Activated CD8-positive, alpha-beta T cell treated with anti-CD3 and anti-CD28 coated beads, Interleukin-2, amount 10 ng/mL, durations not matched to agents 7 days and 5 days (primary cell): ENCODE results near the gene RIOK2. TPM values are rescaled to one million over a fixed set of nuclear protein-coding genes. Genes with fewer than 3 reads are reported as not detected.

Source experiments
- total RNA-seq, 2 experiments: library from RNA; stranded (reverse); gene quantifications; one replicate each; pipeline ENCODE4 v1.2.3, GENCODE V29; 2021

The RIOK2 gene
- total RNA-seq, 2 experiments from 2014 or later = 26.3 to 29.1 TPM

Other genes starting within 250 kb of the RIOK2 start
- gene LNPEP, start 247.2 kb downstream of the RIOK2 start, total RNA-seq = 10 to 100 TPM; 85.9 to 90.1 TPM
- gene LIX1, start 40.6 kb downstream of the RIOK2 start, total RNA-seq = not detected